GM21723 (cell line): ENCODE measurements around the gene ICE2.

Source experiments
- ATAC-seq: cut with Tn5 transposase; IDR thresholded peaks from one replicate; pipeline ENCODE4 v1.9.1; 2021; ENCODE audit warnings: mild to moderate bottlenecking, moderate library complexity; ENCODE audit not compliant: unreplicated experiment

ICE2 gene

GRCh38 chr15:60457985-60458384 lies 21.0 kb downstream of the ICE2 start:
- no peak for ATAC-seq

- ATAC-seq, result no peak
These were observed 24.1 kb downstream of the ICE2 start for GRCh38 chr15:60454824-60455223.

- ATAC-seq, result no peak
These were observed 30.1 kb downstream of the ICE2 start for GRCh38 chr15:60448668-60449360.

- no peak for ATAC-seq
These were observed 34.5 kb downstream of the ICE2 start for GRCh38 chr15:60444289-60444912.

GRCh38 chr15:60442763-60443162 lies 36.2 kb downstream of the ICE2 start:
- no peak for ATAC-seq

GRCh38 chr15:60442031-60442650 lies 36.8 kb downstream of the ICE2 start:
- no peak for ATAC-seq

GRCh38 chr15:60441331-60441730 lies 37.6 kb downstream of the ICE2 start:
- ATAC-seq, result no peak

GRCh38 chr15:60438646-60439045 lies 40.3 kb downstream of the ICE2 start:
- ATAC-seq, result no peak

- no peak for ATAC-seq
These were observed 50.0 kb downstream of the ICE2 start for GRCh38 chr15:60428935-60429334.

- no peak for ATAC-seq
These were observed 52.0 kb downstream of the ICE2 start for GRCh38 chr15:60426870-60427508.

GRCh38 chr15:60425461-60425860 lies 53.5 kb downstream of the ICE2 start:
- no peak for ATAC-seq

- ATAC-seq, result no peak
These were observed 54.9 kb downstream of the ICE2 start for GRCh38 chr15:60424006-60424405.

GRCh38 chr15:60423537-60423936 lies 55.4 kb downstream of the ICE2 start:
- no peak for ATAC-seq

GRCh38 chr15:60421544-60421943 lies 57.4 kb downstream of the ICE2 start:
- no peak for ATAC-seq

GRCh38 chr15:60420203-60420716 lies 58.7 kb downstream of the ICE2 start:
- no peak for ATAC-seq

GRCh38 chr15:60419753-60420152 lies 59.2 kb downstream of the ICE2 start:
- no peak for ATAC-seq

GRCh38 chr15:60418096-60418495 lies 60.8 kb downstream of the ICE2 start:
- no peak for ATAC-seq

- no peak for ATAC-seq
These were observed 61.8 kb downstream of the ICE2 start for GRCh38 chr15:60417112-60417511.

- ATAC-seq, result no peak
These were observed 62.5 kb downstream of the ICE2 start for GRCh38 chr15:60416484-60416883.

GRCh38 chr15:60414016-60414682 lies 64.8 kb downstream of the ICE2 start:
- ATAC-seq, result no peak

- no peak for ATAC-seq
These were observed 65.6 kb downstream of the ICE2 start for GRCh38 chr15:60413231-60413824.
